T47D (cell line): ENCODE measurements around the gene GRK4.
"Not testable (repeated sequence)": the region's sequence is repeated elsewhere in the genome, so short reads cannot be mapped to it uniquely, and the experiment has no call there.

Experiments used
- DNase-seq, 2 experiments: peaks; one replicate each; pipeline versions ENCODE4 v3.0.0 to v3.0.0-alpha.2; 2011 to 2012; ENCODE audit warnings: low read depth in 1 of 2, low spot score in 1 of 2
- JUND ChIP-seq: IDR thresholded peaks from 2 replicates; pipeline ENCODE4 v1.6.1; 2012; ENCODE audit warnings: low read depth
- in situ Hi-C: cut with HindIII; loops from 2 replicates; pipeline ENCODE4 v1.10.0; 2016; ENCODE audit warnings: low sequenced_read_pairs, low pct_unique_long_range_greater_than_20kb

The GRK4 gene

DNA sequence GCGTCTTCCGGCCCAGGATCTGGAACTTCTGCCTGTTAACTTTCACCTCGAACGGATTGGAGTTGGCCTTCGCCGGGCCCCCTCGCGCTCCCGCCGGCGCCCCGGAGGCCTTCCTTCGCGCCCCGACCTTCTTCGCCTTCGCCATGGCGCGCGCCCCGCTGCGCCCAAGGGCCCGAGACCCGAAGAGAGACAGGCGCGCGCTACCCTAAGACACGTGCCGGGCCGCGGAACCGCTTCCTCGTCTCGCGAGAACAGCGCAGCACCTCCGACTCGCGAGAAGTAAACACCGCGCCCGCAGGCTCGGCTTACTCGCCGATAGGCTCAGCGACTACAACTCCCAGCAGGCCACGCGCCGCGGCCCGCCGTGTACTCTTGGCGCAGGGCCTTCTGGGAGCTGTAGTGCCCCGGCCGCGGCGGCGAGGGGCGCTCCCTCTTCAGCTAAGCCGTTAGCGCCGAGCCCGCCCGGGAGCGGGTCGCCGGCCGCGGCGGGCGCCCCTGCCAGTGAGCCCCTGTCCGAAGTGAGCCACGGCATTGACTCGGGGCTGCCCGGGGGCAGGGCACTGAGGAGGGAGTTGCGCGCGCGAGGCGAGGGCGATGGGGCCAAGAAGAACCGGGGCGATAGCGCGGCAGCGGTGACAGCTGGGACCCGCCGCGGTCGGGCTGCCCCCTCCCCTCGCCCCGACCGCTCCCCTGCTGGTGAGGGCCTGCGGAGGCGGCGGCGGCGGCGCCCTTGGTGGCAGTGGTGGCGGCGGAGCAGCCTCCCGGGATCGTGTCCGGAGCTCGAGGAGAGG lies at the start of gene GRK4, which contains the start of gene NOP14:
Gene GRK4 (plus strand): TSS at position 397 of the 791 bp plus-strand sequence. CDS start 500 bp downstream, outside the sequence.
Gene NOP14 (minus strand): TSS at position 232 of the 791 bp plus-strand sequence. CDS start 87 bp downstream, at position 145.
- TF ChIP-seq JUND = no peak
- in situ Hi-C loops = no loop called here
- peak; percentile 96 to 98 for DNase-seq

GRCh38 chr4:2914256-2915126 lies 48.9 kb upstream of the GRK4 start:
- in situ Hi-C loops = no loop called here
- TF ChIP-seq JUND = no peak
- no peak for DNase-seq

- no peak for DNase-seq
- TF ChIP-seq JUND = no peak
- in situ Hi-C loops = no loop called here
These were observed 47.6 kb upstream of the GRK4 start for GRCh38 chr4:2915789-2916188.

GRCh38 chr4:2916696-2917095 lies 46.7 kb upstream of the GRK4 start:
- in situ Hi-C loops, DNase-seq: not testable (repeated sequence)

DNA sequence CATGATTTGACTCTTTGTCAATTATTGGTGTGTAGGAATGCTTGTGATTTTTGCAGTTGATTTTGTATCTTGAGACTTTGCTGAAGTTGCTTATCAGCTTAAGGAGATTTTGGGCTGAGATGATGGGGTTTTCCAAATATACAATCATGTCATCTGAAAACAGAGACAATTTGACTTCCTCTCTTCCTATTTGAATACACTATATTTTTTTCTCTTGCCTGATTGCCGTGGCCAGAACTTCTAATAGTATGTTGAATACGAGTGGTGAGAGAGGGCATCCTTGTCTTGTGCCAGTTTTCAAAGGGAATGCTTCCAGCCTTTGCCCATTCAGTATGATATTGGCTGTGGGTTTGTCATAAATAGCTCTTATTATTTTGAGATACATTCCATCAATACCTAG lies 45.1 kb upstream of the GRK4 start:
- in situ Hi-C loops, DNase-seq: not testable (repeated sequence)

DNA sequence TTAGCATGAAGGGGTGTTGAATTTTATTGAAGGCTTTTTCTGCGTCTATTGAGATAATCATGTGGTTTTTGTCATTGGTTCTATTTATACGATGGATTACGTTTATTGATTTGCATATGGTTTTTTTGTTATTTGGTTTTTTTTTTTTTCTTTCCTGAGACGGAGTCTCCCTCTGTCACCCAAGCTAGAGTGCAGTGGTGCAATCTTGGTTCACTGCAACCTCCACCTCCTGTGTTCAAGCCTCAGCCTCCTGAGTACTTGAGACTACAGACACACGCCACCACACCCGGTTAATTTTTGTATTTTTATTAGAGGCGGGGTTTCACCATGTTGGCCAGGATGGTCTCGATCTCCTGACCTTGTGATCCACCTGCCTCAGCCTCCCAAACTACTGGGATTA lies 44.7 kb upstream of the GRK4 start:
- in situ Hi-C loops, DNase-seq: not testable (repeated sequence)

DNA sequence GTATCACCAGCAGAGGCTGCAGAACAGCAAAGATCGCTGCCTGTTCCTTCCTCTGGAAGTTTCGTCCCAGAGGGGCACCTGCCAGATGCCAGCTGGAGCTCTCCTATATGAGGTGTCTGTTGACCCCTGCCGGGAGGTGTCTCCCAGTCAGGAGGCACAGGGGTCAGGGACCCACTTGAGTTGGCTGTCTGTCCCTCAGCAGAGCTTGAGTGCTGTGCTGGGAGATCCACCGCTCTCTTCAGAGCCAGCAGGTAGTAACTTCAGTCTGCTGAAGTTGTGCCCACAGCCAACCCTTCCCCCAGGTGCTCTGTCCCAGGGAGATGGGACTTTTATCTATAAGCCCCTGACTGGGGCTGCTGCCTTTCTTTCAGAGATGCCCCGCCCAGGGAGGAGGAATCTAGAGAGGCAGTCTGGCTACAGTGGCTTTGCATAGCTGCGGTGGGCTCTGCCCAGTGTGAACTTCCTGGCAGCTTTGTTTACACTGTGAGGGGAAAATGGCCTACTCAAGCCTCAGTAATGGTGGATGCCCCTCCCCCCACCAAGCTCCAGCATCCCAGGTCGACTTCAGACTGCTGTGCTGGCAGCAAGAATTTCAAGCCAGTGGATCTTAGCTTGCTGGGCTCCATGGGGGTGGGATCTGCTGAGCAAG lies 40.8 kb upstream of the GRK4 start:
- in situ Hi-C loops, DNase-seq: not testable (repeated sequence)

DNA sequence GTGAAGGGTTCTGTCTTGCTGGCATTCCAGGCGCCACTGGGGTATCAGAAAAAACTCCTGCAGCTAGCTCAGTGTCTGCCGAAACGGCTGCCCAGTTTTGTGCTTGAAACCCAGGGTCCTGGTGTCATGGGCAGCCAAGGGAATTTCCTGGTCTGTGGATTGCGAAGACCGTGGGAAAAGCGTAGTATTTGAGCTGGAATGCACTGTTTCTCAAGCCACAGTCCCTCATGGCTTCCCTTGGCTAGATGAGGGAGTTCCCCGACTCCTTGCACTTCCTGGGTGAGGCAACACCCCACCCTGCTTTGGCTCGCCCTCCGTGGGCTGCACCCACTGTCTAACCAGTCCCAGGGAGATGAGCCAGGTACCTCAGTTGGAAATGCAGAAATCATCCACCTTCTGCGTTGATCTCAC lies 40.2 kb upstream of the GRK4 start:
- in situ Hi-C loops = no loop called here
- no peak for TF ChIP-seq JUND
- DNase-seq = no peak

GRCh38 chr4:2923668-2924173 lies 39.6 kb upstream of the GRK4 start:
- in situ Hi-C loops = no loop called here
- DNase-seq = no peak
- no peak for TF ChIP-seq JUND

GRCh38 chr4:2924286-2924685 lies 39.1 kb upstream of the GRK4 start:
- DNase-seq = no peak
- TF ChIP-seq JUND = no peak
- in situ Hi-C loops = no loop called here

DNA sequence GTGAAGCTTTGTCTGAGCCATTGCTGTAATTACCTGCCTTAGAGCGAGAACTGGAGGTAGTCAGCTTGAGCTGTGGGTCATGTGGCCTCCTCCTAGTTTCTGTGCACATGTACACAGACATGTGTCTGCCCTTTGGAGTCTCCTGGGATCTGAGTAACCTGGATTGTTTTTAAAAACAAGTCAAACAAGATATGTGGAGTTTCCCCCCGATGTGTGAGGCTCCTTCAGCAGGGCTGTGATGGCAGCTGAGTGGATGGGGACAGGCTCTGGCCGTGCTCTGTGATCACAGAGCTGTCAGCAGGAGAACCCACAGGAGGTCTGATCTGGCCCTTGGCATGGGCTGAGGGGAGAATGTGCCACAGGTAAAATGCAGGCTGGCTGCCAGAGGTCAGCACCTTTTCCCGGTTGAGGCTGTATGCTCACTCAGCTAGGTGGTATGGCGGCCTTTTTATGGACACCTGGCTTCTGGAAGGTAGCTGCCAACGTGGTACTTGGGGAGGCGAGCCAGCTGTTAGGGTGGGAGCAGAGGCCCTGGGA lies 38.5 kb upstream of the GRK4 start:
- DNase-seq = no peak
- in situ Hi-C loops = no loop called here
- no peak for TF ChIP-seq JUND

DNA sequence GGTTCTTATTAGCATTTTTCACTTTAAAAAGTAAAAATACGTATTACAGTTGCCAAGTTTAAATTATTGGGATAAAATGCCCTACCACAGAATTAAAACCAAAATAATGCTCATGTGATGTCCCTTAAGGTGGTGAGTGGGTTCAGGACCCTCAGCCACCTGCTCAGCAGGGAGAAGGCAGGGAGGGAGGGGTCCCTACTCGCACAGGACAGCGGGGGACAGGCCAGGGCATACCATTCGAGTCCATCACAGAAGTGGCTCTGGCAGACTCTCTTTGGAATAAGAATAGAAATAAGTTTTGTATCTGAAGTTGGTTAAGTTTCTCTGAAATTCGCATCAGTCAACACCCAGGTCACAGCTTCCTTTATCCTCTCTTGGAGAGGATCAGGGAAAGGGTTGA lies 37.9 kb upstream of the GRK4 start:
- TF ChIP-seq JUND = no peak
- no peak for DNase-seq
- in situ Hi-C loops = no loop called here
